ENCODE results near the gene MX1. TPM values are rescaled to one million over a fixed set of nuclear protein-coding genes. Genes with fewer than 3 reads are reported as not detected.

Gene MX1
- total RNA-seq, 1 donor from 2014 or later, result 42.4 TPM

DNA sequence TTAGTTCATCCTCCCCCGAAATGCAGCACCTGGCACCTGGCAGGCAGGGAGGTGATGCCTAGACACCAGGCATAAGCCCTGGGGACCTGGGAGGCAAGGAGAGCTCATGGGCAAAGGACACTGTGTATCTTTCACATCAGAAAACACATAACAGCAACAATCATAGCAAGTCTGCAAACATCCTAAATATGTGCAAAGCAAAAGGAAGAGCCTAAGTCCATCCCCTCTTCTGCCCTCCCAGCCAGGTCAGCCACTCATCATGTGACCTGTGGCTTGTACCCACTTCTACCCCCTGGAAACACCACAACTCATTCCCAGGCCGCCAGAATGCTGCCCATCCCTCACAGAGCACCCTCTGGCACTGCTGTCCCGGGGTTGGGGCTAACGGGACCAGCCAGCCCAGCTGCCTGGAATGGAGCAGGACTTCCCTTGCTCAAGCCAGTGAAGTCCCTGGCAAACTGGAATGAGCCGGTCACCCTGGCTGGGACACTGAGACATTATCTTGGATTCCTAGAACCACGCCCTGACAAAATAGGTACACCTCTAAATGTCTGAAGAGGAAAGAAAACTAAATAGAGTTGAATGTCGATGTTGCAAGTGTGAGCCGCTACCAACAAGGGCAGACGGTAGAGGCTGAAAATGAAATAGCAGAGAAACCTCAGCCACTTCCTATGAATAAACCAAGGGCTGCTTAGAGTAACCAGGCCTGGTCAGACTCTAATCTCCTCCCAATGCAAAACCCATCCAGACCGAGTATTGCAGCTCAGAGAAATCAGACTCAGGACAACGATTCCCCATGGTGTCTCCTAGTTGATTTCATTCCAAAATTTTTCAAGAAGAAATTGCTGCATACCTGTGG lies 52.5 kb downstream of the MX1 start:
- Mint-ChIP-seq H3K4me1 (peaks cover 26% of the 10 kb centered on the region), H3K36me3 (no peaks in the 10 kb centered on the region), H3K9me3 (no peaks in the 10 kb centered on the region), H3K27me3 (ENCODE audit: low read depth) (no peaks in the 10 kb centered on the region), H3K27ac (no peak overlapping the region), H3K4me3 (no peak overlapping the region)
- TF ChIP-seq, protein P1, sequence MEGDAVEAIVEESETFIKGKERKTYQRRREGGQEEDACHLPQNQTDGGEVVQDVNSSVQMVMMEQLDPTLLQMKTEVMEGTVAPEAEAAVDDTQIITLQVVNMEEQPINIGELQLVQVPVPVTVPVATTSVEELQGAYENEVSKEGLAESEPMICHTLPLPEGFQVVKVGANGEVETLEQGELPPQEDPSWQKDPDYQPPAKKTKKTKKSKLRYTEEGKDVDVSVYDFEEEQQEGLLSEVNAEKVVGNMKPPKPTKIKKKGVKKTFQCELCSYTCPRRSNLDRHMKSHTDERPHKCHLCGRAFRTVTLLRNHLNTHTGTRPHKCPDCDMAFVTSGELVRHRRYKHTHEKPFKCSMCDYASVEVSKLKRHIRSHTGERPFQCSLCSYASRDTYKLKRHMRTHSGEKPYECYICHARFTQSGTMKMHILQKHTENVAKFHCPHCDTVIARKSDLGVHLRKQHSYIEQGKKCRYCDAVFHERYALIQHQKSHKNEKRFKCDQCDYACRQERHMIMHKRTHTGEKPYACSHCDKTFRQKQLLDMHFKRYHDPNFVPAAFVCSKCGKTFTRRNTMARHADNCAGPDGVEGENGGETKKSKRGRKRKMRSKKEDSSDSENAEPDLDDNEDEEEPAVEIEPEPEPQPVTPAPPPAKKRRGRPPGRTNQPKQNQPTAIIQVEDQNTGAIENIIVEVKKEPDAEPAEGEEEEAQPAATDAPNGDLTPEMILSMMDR (IDR thresholded peaks at IDR 0.05; ENCODE audit: unreplicated experiment), result no peak
- no peak for DNase-seq (ENCODE audit: low spot score in 2 of 2, unreplicated experiment in 2 of 2)

DNA sequence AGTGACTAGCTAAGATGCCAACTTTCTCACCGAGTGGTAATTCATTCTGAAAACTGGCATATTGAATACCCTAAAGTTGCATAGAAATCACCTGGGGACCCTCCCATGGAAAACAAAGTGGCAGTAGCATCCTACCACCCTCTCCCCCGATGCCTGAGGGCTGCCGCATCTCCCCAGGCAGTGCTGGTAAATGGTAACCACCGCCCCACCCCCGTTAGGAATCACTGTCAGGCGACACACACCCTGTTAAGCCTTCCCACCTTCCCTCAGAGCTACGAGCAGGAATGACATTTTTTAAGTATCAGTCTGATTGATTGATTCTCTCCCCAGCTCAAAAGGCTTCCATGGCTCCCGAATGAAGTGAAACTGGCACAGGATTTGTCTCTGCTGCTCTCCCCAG lies 53.6 kb downstream of the MX1 start:
- Mint-ChIP-seq H3K9me3 (no peaks in the 10 kb centered on the region), H3K4me1 (peaks cover 26% of the 10 kb centered on the region), H3K27ac (no peak overlapping the region), H3K4me3 (no peak overlapping the region), H3K36me3 (no peaks in the 10 kb centered on the region), H3K27me3 (ENCODE audit: low read depth) (no peaks in the 10 kb centered on the region)
- DNase-seq (ENCODE audit: low spot score in 2 of 2, unreplicated experiment in 2 of 2), result no peak
- TF ChIP-seq, protein P1 (IDR thresholded peaks at IDR 0.05; ENCODE audit: unreplicated experiment), result no peak

DNA sequence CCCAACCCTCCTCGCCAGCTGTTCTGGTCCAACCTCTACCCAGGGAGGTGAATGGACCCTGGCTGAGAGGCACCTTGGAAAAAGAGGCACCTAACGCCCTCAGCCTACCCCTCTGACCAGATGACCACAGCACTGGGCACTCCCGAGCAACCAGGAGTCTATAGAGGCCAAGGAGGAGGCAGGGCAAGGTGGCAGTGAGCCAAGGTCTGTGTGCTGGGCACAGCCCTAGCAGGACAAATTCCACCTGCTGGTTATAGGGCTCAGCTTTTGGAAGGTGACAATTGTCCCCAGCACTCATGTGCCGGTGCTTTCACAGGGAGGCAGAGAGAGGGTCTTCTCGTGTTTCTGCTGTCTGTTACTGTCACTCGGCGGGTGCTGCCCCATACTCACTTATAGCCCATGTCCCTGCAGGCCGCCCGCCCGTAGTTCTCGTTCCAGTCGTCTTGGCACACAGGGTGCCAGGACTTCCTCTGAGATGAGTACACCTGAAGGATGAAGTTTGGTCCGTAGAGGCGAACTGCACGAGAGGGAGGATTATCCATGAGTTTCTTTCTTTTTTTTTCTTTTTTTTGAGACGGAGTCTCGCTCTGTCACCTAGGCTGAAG lies 54.1 kb downstream of the MX1 start:
- Mint-ChIP-seq H3K4me3 (no peak overlapping the region), H3K27me3 (ENCODE audit: low read depth) (no peaks in the 10 kb centered on the region), H3K9me3 (no peaks in the 10 kb centered on the region), H3K4me1 (peaks cover 26% of the 10 kb centered on the region), H3K27ac (no peak overlapping the region), H3K36me3 (no peaks in the 10 kb centered on the region)
- DNase-seq (ENCODE audit: low spot score in 2 of 2, unreplicated experiment in 2 of 2), result no peak
- TF ChIP-seq, protein P1 (IDR thresholded peaks at IDR 0.05; ENCODE audit: unreplicated experiment), result no peak

DNA sequence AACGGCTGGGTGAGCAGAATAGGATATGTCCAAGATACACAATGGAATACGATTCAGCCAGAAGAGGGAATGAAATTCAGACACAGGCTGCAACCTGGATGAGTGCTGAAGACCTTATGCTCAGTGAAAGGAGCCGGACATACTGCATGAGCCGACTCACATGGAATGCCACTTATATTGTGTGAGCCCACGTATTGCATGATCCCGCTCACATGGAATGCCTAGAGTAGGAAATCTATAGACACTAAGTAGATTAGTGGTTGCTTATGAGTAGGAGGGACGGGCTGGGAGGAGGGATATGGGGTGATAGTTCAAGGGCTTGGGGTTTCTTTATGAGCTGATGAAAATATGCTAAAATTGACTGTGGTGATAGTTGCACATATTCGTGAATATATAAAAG lies 55.2 kb downstream of the MX1 start:
- DNase-seq (ENCODE audit: low spot score in 2 of 2, unreplicated experiment in 2 of 2), result no peak
- Mint-ChIP-seq H3K27ac (peak overlapping the region; percentile 32), H3K36me3 (no peaks in the 10 kb centered on the region), H3K9me3 (no peaks in the 10 kb centered on the region), H3K4me3 (no peak overlapping the region), H3K4me1 (peaks cover 26% of the 10 kb centered on the region), H3K27me3 (ENCODE audit: low read depth) (no peaks in the 10 kb centered on the region)
- TF ChIP-seq, protein P1 (IDR thresholded peaks at IDR 0.05; ENCODE audit: unreplicated experiment), result no peak

DNA sequence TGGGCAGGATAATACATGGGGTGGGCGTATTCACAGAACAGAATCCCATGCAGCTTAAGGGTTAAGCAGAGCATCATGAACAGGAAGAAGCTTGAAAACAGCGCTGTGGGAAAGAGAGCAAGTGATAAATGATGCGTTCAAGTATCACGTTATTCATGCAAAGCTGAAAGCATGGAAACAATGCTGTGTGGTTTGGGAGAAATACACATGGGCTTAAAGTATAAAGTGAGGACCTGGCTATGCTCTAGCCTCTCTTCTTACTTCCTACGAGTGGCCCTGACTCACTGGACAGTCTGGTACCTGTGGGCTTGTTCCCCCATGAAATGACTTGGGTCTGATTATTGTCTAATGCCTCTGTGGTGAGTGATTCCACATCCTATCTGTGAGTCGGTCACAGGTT lies 56.3 kb downstream of the MX1 start:
- no peak overlapping the region for H3K4me3 Mint-ChIP-seq
- peak overlapping the region; percentile 35 for H3K27ac Mint-ChIP-seq
- H3K9me3 Mint-ChIP-seq, result no peaks in the 10 kb centered on the region
- H3K4me1 Mint-ChIP-seq, result peaks cover 26% of the 10 kb centered on the region
- TF ChIP-seq, protein P1 (IDR thresholded peaks at IDR 0.05; ENCODE audit: unreplicated experiment), result no peak
- no peak for DNase-seq (ENCODE audit: low spot score in 2 of 2, unreplicated experiment in 2 of 2)
- H3K27me3 Mint-ChIP-seq (ENCODE audit: low read depth), result no peaks in the 10 kb centered on the region
- no peaks in the 10 kb centered on the region for H3K36me3 Mint-ChIP-seq

All from mesothelial cell of epicardium (in vitro differentiated cells).